SK-N-SH (cell line): Measurements from ENCODE around the gene HAUS5.

ENCODE experiments used
- CTCF ChIP-seq: fragments of 200-600 bp; sonication (generic); IDR thresholded peaks from 2 replicates; pipeline ENCODE4 v1.6.1; 2017; ENCODE audit warnings: antibody characterized with exemption, mild to moderate bottlenecking, moderate library complexity
- EP300 ChIP-seq, 2 experiments: IDR thresholded peaks; 2 replicates each; pipeline versions ENCODE4 v1.4.0 to v1.6.1; 2012; ENCODE audit warnings: borderline replicate concordance in 1 of 2, low read depth in 1 of 2, low read length in 1 of 2
- EZH2phosphoT487 ChIP-seq: fragments of 200-600 bp; sonication (generic); IDR thresholded peaks from 2 replicates; pipeline ENCODE4 v1.6.1; 2017; ENCODE audit warnings: low read depth, mixed run types, mild to moderate bottlenecking, antibody characterized with exemption, moderate library complexity, borderline replicate concordance
- FOXJ3 ChIP-seq: sonication (generic); formaldehyde crosslinking; IDR thresholded peaks from 2 replicates; pipeline ENCODE4 v1.5.1; 2020; ENCODE audit warnings: mild to moderate bottlenecking, missing genetic modification reagents
- IRF3 ChIP-seq: fragments of 150-350 bp; IDR thresholded peaks from 2 replicates; pipeline ENCODE4 v1.6.1; 2016; ENCODE audit warnings: mild to moderate bottlenecking, low read depth, low read length
- NFIC ChIP-seq: IDR thresholded peaks from 2 replicates; pipeline ENCODE4 v1.4.0; 2012; ENCODE audit warnings: borderline replicate concordance
- NRF1 ChIP-seq: IDR thresholded peaks from 2 replicates; pipeline ENCODE4 v1.6.1; 2012; ENCODE audit warnings: low read depth, mild to moderate bottlenecking, low read length
- POLR2AphosphoS5 ChIP-seq: IDR thresholded peaks from 2 replicates; pipeline ENCODE4 v1.6.1; 2012; ENCODE audit warnings: low read depth, low read length
- RCOR1 ChIP-seq: fragments of 150-350 bp; IDR thresholded peaks from 2 replicates; pipeline ENCODE4 v1.6.1; 2017; ENCODE audit warnings: antibody characterized with exemption, low read length
- REST ChIP-seq: IDR thresholded peaks from 2 replicates; pipeline ENCODE4 v1.6.1; 2012; ENCODE audit warnings: mild to moderate bottlenecking, low read depth, low read length, moderate library complexity
- TAF1 ChIP-seq: IDR thresholded peaks from 2 replicates; pipeline ENCODE4 v1.6.1; 2012; ENCODE audit warnings: low read depth, mild to moderate bottlenecking, low read length, moderate library complexity, borderline replicate concordance
- ZBTB33 ChIP-seq: IDR thresholded peaks from 2 replicates; pipeline ENCODE4 v1.4.0; 2012; ENCODE audit warnings: low read depth, borderline replicate concordance

GRCh38 chr19:35623327-35624010 is 10.9 kb downstream of the HAUS5 start:
- no peak for TF ChIP-seq IRF3
- TF ChIP-seq CTCF, result no peak
- no peak for TF ChIP-seq POLR2AphosphoS5
- no peak for TF ChIP-seq REST
- TF ChIP-seq RCOR1, result no peak
- TF ChIP-seq TAF1, result no peak
- TF ChIP-seq ZBTB33, result no peak
- no peak for TF ChIP-seq EP300 (IDR thresholded peaks at IDR 0.05; ENCODE audit: borderline replicate concordance in 1 of 2, low read depth in 1 of 2, low read length in 1 of 2)
- no peak for TF ChIP-seq NRF1
- no peak for TF ChIP-seq EZH2phosphoT487
- TF ChIP-seq NFIC, result no peak
- no peak for TF ChIP-seq FOXJ3
